ENCODE data around the gene MEIS1.
"Not testable (repeated sequence)": the region's sequence is repeated elsewhere in the genome, so short reads cannot be mapped to it uniquely, and the experiment has no call there.

The MEIS1 gene

DNA sequence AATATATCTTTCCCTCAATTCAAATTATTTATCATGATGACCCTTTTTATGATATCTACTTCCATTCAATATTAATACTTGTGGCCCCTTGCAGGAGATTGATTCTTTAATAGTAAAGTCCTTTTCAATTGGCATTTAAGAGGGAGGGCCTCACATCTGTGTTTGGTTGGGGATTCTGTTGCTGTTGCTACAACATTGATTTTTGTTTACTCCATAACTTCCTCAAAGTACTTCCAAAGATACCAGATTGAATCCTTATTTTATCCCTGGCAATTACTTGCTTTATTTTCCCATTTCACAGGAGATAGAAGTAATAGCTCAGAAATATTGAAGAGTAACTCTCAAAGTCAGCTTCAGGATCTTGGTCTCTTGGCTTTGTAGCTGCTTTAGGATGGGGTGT lies 32.8 kb downstream of the MEIS1 start:
- no peak for DNase-seq (ENCODE audit: low read depth)

DNA sequence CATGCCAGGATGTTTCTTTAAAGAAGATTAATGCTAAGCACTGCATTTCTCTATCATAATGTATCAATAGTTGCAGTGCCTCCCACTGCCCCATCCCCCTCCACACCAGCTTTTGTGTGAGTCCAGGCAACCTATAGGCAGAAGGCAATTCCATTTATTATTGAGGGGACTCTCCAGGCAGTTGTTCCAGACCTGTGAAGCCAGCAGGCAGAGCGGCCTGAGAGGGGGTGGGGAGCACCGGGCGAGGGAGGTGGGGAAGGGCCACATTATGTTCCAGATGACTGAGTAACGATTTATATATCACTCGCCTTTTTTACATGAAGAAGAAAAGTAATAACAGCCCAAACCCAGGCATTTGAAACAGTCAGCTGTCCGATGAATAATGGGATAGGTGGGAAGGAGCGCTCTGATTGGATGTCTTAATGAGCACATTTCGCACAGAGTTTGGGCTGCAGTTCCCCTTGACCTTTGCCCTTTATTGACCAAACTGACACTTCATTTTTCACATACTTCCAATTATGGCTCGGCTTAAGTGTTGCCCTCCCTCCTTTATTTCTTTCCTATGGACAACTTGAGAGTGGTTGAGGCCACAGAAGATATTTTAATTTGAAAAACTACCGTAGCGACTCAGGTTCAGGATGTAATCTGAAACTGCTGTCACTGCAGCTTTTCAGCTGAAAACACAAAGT lies 34.4 kb downstream of the MEIS1 start:
- DNase-seq (ENCODE audit: low read depth): no peak

DNA sequence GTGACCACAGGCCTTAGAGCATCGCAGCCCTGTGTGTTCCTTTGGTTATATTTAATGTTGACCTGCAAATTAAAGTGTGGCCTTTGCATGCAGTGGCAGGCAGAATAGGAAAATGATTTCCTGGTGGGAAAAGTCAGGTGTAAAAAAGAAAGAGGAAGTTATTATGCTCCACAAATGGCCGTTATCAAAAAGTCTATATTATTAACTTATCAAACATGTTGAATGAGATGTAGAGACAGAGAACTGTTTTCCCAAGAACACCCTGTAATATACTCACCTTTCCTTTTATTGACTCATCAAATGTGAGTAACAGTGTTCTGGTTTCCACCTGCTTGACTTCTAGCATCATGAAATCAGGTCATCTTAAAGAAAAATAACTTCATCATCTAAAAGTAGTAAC lies 35.3 kb downstream of the MEIS1 start:
- DNase-seq (ENCODE audit: low read depth): no peak

DNA sequence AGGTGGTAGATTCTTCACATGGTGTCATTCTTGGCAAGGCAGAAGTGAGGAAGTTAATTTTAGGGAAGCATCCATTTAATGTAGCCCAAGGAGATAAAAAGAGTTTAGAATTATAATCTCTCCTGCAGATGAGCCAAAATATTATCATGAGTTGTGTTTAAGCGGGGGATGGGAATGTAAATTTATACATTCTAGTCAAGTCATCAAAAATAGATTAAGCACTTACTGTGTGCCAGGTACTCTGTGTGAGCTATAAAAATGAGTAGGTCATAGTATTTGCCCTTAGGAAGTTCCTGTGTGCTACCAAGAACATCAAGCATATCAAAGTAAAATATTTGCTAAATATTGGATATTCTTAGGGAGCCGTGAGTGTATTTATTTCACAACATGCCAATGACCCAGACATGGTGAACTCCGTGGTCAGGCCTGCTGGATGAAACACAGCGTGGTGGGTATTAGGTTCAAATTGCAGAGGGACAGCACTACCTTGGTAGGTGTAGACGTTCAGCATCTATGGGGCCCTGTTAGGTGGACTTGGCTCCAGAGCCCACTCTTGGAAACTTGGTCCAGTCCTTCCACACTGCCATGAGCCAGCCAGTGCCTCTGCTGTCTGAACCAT lies 37.4 kb downstream of the MEIS1 start:
- no peak for DNase-seq (ENCODE audit: low read depth)

DNA sequence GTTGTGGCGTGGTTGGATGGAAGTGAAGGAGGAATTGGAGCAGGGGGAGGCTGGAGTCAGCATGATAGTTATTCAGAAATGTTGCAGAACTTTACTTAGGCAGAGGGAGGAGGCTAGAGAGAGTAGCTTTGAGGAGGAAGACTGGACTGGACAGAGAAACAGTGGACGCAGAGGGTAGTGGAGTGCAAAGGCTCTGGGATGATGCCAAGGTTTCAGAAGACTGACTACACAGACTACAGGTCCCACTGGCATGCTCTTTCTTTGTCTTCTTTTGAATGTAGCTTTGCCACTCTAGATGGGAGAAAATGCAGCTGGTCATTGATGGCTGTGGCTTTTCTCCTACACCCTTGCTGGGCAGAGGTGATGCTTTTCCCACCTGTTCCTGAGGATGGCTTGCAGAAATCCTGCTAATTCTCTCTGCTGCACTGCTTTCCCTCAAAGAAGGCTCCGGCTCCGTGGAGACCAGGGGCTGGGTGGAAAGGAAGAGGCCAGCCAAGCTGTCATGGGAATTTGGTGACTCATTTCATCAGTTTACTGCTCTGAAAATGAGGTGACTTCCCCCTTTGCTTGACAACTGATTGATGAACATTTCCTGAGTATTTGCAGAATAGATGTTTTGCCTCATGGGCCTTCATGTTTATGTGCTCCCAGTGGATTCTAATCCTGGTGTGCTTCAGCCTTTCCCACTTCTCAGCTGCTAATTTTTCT lies 42.4 kb downstream of the MEIS1 start:
- no peak for DNase-seq (ENCODE audit: low read depth)

DNA sequence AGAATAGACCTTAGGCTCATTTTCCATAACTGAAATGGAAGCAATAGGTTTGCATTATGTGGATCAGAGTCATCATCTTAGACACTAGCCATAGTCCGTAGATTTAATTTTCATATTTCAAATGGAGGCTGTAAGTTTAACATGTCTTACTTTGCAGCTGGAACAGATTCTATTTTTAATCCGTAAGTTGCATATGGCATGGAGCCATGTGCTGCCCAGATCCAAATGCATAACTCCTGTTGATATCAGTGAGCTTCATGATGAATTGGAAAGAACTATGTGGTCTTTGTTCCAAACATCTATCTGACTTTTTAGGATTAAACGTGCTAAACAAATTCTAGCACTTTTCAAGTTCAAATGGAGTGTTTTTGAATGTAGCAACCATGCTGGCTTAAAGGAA lies 43.4 kb downstream of the MEIS1 start:
- no peak for DNase-seq (ENCODE audit: low read depth)

DNA sequence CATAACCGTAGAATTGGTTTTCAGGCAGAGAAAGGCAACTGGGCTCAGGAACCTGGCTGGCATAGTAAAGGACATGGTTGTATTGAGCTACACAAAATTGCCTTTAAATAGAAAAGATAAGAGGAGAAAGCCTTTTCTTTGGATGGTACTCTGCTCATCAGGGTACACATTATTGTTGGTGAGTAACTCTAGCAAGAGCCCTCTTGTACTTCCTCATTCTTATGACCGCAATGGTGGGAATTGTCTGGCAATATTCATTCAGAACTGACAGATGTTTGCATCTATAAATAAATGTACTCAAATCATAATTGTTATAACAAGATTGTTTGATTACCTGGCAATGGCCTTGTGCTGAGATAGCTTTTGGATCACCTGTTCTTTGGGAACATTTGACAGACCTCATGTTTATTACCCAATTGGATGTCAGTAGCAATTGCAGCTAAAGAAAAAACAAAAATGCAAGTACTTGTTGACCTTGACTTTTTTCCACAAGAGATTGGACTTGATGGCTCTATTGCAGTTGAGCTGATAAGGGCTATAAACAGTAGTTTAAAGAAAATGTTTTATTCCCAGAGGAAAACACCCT lies 43.9 kb downstream of the MEIS1 start:
- DNase-seq (ENCODE audit: low read depth): peak; percentile 21

DNA sequence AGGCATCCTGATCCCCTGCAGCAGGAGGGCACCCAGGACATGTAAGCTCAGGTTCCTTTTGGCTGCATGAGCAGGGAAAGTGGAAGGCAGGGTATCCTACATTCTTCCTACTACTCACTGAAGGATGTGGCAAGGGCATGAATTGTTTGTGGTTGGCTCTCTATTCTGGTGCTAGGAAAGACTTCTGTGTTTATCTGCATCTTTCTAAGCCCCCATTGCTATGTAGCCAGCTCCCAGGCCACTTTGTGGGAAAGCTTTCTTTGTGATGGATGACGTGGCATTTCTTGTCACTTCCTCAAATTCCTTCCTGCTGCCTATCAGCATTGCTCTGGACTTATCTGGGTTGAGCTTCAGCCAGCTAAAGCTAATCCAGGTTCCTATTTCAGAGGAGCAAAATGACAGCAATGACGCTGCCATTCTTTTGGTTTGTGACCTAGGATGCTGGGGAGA lies 46.2 kb downstream of the MEIS1 start:
- peak; percentile 90 for DNase-seq (ENCODE audit: low read depth)

DNA sequence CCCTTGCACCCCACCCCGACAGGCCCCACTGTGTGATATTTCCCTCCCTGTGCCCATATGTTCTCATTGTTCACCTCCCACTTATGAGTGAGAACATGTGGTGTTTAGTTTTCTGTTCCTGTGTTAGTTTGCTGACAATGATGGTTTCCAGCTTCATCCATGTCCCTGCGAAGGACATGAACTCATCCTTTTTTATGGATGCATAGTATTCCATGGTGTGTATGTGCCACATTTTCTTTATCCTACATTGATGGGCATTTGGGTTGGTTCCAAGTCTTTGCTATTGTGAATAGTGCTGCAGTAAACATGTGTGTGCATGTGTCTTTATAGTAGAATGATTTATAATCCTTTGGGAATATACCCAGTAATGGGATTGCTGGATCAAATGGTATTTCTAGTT lies 50.3 kb downstream of the MEIS1 start:
- not testable (repeated sequence) for DNase-seq (ENCODE audit: low read depth)

DNA sequence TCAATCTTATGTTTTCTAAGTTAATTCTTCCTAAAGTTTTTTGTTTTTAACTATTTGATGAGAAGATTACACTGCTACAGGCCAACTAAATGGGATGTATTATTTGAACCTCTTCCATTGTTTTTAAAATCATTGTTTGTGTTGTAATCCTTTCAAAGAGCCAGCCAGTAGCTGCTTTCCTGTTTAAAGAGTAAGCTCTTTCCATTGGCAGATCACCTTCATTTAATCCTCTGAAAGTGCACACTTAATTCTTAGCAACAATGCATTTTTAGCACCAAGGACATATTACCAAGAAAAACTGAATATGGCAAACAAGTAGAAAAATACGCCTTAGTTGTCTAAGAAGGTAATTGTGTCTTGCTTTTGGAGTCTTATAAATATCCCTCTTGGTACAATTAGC lies 54.0 kb downstream of the MEIS1 start:
- DNase-seq (ENCODE audit: low read depth): no peak

DNA sequence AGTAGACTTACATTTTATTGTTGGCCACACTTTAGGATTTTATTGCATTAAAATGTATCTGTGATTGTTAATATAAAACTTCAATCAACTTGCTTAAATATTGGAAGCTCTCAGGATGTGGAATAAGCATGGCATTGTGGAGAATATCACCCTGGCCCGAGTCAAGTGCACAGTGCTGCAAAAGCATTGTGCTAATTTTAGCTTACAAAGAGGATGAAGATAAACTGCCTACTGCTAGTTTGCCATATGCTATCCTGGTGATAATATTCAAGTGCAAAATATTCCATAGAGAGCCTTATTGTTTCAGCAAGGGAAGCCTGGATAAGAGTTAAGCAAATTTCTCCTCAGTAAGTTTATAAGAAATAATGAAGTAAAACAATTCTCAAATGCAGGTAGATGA lies 54.5 kb downstream of the MEIS1 start:
- no peak for DNase-seq (ENCODE audit: low read depth)

DNA sequence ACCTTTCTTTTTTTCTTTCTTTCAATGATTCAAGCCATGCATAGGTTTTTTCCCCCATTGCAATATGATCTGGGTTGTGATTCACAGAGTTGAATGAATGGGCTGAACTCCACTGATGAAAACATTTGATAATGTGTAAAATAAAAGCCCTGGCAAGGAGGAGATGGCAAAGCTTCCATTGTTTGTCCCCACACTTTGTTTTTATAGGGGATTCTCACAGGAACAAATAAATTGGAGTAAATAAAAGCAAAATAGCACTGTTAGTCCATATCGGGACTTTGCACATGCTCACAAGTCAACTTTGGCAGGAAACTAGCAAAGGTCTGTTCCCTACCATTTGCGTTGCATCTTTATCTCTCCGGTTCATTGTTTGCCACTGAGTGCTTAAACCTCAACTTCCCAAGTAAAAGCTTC lies 55.7 kb downstream of the MEIS1 start:
- DNase-seq (ENCODE audit: low read depth): peak; percentile 42

DNA sequence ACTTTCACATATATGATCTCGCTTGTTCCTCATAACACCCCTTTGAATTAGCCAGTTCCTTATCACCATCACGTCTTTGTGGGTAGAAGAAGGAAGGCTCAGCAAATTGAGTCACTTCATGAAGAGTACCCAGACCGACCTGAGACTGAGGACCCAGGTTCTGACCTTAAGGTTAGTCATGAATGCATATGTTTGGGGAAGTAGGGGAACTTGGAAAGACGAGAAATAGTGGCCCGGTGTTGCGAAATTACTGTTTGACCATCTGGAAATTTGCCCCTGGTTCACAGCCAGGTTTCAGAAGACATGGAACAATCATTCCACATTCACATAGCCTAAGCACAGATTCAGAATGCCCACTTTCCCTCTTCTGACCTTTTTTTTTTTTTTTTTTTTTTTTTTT lies 59.8 kb downstream of the MEIS1 start:
- DNase-seq (ENCODE audit: low read depth): no peak

DNA sequence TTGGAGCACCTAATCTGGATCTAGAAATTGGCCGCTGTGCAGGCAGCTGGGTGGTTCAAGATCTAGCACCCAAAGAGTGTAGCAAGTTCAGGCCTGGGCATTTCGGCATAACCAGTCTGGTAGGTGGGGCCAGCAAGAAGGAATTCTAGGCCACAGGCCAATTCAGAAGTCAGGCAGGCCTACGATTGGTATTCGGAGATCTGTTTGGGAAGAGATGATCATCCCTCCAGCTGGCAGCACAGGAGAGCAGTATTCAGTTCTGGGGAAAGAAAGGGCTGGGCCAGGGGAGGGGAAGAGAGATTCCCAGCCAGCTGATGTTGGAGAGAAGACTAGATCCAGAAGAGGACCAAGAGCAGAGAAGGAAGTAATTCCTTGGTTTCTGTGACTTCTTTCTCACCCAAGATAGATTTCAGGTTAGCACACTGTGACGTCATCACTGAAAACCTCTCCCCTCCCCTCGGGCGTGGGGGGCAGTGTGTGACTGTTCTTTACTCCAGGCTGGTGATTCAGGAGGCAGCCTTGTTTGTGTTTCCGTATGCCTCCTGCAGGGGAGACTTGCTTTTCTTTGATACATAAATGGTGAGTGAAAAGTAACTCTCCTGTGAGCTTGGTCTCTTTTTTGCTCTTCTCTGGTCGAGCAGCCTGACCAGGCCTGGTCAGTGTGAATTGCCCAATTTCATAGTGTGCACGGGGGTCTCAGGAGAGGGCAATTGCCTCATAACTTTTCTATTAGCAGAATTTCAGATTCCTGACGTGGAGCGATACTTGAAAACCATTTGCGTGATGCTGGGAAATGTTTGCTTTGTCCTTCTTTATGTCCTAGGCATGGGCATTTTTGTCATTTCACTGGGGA lies 61.1 kb downstream of the MEIS1 start:
- no peak for DNase-seq (ENCODE audit: low read depth)

DNA sequence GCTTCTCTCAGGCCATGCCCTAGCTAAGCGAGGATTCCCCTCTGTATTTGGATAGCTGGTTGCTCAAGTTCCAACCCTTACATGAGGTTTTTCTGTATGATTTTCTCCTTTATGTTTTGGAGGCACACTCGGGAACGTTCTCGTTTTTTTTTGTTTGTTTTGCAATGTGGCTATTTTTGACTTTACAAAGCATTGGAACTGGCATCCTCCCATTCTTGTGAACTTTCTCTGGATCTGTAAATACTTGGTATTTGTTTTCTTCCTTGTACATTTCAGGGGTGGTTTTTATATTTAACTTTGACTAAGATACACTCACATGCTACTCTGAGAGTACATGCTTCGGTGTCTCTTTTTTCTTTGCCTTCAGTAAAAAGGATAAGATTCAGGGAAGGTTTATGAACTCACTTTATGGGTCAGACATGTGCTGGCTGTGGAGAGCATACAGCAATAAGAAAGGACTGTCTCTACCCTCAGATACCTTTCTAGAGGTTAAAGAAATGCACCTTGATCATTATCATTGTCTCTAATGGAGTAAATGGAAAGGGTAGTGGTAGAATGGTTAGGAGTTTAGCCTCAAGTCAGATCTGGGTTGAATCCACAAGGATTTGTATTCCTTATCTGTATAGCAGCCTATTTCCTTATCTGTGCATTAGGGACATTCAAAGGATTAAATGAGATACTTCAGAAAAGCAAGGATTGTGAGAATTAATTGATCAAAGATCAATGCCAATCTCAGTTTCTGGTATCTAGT lies 61.9 kb downstream of the MEIS1 start:
- no peak for DNase-seq (ENCODE audit: low read depth)

DNA sequence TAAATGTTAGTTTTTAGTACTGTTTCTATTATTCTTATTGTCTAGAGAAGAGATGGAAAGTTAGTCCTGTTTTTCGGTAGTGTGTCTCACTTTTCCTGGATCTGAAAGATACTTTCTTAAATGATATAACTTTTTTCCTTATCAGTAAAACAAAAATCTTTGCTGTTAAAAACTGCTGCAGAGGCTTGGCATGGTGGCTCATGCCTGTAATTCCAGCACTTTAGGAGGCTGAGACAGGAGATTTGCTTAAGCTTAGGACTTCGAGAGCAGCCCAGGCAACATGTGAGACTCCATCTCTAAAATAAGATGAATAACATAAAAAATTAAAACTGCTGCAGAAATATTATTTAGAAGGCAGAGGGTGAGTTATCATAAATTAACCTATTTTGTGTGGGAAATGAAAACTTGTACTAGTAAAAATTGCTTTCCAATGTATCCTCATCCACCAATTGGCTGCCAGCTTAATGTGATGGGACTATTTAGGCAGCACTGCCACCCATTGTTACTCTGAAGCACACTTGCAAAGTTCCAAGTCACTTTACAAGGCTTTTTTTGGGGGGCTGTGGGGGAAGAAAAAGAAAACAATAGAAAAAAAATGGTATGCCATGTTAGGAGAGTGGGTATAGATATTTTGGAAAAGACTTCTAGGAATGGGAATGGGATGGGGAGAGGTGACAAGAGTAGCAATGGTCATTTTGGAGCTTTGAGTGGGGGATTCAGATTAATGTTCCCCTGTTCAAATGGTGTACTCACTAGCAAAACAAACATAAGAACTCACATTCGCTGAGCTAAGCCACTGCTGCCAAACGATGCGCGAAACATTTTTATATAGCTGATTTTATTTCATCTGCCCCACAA lies 62.7 kb downstream of the MEIS1 start:
- DNase-seq (ENCODE audit: low read depth): no peak

DNA sequence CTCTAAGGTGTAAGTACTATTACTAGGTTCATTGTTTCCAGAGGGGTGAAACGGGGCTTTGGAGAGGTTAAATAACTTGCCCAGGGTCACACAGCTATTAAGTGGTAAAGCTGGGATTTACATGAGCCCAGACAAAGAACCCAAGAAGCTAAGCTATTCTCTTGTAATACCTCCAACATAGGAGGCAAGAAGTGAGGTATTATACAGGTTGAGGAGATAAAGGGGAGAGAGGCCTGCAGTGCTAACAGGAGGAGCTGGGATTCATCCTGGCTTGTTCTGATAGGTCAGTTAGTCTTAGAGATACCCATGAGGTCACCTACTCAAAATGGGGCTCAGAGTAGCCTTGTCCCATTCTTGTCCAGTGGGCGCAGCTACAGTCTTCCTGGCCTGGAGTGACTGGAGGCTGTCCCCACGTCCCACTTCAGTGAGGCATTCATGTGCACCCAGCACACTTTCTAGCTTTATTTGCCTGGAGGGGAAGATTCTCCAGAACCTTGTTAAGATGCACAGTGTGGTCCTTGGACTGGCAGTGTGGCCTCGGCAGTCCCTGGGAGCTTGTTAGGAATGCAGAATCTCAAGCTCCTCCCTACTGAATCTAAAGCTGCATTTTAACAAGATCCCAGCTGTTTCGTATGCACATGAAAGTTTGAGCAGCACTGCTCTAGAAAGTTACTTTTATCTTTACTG lies 63.5 kb downstream of the MEIS1 start:
- DNase-seq (ENCODE audit: low read depth): no peak

DNA sequence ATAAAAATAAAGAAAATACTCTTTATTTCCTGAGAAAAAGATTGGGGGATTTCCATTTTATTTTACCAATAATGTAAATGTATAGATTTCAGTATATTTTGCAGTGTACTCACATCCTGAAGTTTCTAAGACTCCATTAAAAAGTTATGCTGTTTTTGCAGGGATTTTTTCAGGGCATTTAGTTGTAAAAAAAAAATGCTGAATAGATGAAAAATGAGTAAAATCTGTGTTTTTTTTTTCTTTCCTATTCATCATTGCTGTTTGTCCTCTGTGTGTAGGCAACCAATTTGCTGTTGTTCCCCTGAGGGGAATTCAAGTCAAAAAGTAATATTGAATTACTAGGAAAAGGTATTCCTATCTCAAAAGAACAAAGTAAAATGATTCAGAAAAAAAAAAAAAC lies 66.3 kb downstream of the MEIS1 start:
- DNase-seq (ENCODE audit: low read depth): no peak

DNA sequence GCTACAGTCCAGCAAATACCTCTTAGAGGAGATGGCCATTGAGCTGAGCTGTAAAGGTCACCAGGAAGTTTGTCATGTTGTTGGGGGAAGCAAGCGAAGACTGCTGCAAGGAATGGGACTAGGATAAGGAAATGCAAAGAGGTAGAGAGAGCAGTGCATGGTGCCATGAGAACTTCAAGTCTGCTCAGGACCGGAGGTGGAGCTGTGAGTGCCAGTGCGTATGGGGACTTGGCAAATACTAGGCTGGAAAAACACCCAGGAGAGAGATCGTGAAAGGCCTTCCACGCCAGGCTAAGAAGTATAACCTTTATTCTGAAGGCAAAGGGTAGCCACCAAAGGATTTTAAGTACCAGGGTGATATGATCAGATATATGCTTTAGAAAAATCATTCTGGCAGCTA lies 71.3 kb downstream of the MEIS1 start:
- no peak for DNase-seq (ENCODE audit: low read depth)

DNA sequence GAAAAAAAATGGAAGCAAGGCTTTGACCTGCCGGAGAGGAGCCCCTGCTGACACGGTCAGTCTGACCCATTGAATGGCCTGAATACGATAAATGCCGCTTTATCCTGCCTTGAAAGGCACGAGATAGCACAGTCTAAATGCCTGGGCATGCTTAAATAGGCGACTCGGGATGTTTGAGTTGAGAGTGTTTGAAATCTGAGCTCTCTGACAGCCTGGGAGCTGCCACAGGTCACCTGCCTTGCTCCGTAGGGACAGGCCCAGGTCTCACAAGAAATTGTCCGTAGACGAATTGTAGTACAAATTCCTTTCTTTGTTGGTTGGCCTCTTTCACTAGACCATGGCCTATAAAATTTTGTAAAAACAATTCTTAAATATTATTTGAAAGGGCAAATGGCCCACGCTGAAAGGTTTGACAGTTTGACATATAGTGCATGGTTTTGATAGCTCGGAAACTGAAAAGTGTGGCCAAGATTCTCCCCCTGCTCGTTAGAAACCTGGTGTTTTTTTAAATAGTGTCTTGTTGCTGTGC lies 72.8 kb downstream of the MEIS1 start:
- no peak for DNase-seq (ENCODE audit: low read depth)
